GM12872 (cell line): Measurements from ENCODE around the gene MCF2L2.

Source experiments
- TF ChIP-seq, protein P1 (sequence below): IDR thresholded peaks from 3 replicates; pipeline ENCODE4 v1.5.1; 2011; ENCODE audit warnings: low read depth, mild to moderate bottlenecking, low read length, moderate library complexity; ENCODE audit not compliant: insufficient read depth

Gene MCF2L2

DNA sequence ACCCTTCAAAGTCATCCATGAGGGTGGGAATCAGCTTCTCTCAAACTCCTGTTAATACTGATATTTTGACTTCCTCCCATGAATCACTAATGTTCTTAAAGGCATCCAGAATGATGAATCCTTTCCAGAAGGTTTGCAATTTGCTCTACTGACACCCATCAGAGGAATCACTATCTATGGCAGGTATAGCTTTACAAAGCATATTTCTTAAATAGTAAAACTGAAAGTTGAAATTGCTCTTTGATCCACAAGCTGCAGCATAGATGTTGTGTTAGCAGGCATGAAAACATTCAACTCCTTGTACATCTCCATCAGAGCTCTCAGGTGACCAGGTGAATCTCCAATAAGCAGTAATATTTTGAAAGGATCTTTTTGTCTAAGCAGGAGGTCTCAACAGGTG lies 109.0 kb downstream of the MCF2L2 start:
- TF ChIP-seq, protein P1, sequence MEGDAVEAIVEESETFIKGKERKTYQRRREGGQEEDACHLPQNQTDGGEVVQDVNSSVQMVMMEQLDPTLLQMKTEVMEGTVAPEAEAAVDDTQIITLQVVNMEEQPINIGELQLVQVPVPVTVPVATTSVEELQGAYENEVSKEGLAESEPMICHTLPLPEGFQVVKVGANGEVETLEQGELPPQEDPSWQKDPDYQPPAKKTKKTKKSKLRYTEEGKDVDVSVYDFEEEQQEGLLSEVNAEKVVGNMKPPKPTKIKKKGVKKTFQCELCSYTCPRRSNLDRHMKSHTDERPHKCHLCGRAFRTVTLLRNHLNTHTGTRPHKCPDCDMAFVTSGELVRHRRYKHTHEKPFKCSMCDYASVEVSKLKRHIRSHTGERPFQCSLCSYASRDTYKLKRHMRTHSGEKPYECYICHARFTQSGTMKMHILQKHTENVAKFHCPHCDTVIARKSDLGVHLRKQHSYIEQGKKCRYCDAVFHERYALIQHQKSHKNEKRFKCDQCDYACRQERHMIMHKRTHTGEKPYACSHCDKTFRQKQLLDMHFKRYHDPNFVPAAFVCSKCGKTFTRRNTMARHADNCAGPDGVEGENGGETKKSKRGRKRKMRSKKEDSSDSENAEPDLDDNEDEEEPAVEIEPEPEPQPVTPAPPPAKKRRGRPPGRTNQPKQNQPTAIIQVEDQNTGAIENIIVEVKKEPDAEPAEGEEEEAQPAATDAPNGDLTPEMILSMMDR = no peak

DNA sequence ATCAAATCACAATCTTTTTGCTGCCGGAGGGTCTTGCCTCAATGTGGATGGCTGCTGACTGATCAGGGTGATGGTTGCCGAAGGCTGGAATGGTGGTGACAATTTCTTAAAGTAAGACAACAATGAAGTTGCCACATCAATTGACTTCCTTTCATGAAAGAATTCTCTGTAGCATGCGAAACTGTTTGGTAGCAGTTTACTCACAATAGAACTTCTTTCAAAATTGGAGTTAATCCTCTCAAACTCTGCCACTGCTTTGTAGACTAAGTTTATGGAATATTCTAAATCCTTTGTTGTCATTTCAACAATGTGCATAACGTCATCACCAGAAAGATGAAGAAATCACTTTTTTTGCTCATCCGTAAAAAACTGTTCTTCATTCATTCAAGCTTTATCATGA lies 109.5 kb downstream of the MCF2L2 start:
- TF ChIP-seq, protein P1 = no peak

DNA sequence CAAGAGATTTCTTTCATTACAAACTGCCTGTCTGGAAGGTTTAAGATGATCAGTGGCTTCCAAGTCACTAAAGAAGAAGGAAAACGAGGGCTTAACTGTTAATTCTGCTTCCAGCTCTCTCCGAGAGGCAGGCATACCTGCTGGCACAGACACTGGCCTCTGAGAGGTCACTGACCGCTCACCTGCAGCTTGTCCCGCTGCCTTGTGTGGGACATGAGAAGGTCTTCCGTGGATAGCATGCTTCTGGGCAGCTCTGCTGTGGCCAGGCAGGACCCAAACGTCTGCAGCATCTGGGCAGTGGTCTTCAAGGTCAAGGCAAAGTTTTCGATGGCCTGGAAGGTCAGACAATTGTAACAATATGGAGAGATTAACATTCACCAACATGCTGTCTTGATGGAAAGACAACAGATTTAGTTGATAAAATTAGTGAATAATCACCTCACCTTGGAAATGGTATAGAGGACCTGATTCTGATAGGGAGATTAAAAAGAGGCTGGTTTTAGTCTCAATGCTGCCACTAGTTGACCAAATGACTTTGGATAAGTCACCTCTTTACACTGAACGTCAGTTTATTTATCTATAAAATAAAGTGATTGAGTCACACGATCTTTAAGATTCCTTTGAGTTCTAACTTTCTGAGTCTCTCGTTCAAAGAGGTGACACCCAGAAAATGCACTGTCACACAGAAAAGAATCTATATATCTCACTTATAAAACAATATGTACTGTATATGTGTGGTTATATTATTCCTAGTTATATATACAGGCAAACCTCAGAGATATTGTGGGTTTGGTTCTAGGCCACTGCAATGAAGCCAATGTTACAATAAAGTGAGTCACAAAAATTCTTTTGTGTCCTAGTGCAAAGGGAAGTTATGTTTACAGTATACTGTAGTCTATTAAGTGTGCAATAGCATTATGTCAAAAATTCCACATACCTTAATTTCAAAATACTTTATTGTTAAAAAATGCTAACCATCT lies 110.2 kb downstream of the MCF2L2 start:
- TF ChIP-seq, protein P1 = no peak

DNA sequence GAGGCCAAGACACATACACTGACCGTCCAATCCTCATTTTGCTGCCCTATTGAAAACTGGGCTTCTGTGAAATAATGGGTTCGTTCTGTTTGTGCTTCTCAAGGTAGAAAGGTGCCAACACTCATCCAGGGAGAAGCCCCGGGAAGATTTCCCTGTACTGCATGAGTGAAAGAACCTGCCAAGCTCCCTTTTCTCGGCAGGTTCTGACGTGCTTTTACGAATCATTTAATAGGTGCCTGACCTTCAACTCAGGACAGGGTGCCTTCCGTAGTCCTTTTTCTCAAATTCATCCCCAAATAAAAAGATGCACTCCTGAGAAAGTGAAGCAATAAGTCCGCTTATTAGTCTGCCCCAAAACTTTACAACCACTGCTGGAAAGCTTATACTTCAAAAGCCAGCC lies 111.1 kb downstream of the MCF2L2 start:
- TF ChIP-seq, protein P1 = no peak

DNA sequence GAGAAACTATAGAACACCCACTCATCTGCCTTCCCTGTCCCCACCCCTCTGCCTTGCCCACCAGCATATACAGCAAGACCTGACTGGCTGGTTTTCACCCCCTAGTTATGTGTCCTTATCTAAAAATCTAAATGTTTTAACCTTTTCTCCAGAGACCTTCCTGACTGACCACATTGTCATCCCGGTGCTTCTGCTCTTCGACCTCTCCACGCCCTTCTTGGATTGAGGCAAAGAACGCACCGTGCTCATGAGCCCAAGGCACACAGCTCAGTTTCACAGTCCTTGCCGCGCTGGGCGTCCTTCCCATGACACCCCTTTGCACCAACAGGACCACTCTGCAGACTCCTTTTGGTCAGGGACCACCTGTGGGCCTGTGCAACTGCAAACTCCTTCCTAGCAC lies 112.7 kb downstream of the MCF2L2 start:
- TF ChIP-seq, protein P1 = no peak

- TF ChIP-seq, protein P1 = no peak
Measured at GRCh38 chr3:183313764-183314163, 114.7 kb downstream of the MCF2L2 start.

GRCh38 chr3:183313351-183313750 lies 115.1 kb downstream of the MCF2L2 start:
- TF ChIP-seq, protein P1 = no peak
